Keratinocyte (primary cell): ENCODE results near the gene CCDC141.
A peak's percentile ranks its signal among the peaks of the same experiment; 100 is the strongest.

Source experiments
- CTCF ChIP-seq, 3 experiments: IDR thresholded peaks in 1 of 3; conservative IDR thresholded peaks in 1 of 3; optimal IDR thresholded peaks in 1 of 3; 2 replicates in 2 of 3; 3 replicates in 1 of 3; pipeline versions ENCODE3 to v1.5.1; 2011; ENCODE audit warnings: low read length in 3 of 3, mild to moderate bottlenecking in 3 of 3, moderate library complexity in 2 of 3, control low read depth in 1 of 3, inconsistent platforms in 1 of 3; ENCODE audit not compliant: insufficient read depth in 2 of 3; ENCODE audit errors: extremely low read depth in 1 of 3
- EZH2 ChIP-seq: IDR thresholded peaks from one replicate; pipeline ENCODE4 v1.6.1; 2012; ENCODE audit warnings: inconsistent platforms, mild to moderate bottlenecking, low read length, moderate library complexity

GRCh38 chr2:179020156-179020750, 29.7 kb downstream of the CCDC141 start:
- peak; percentile 62 to 65 (median 62) for TF ChIP-seq CTCF (optimal IDR thresholded peaks at IDR 0.05 in 1 of 3, IDR thresholded peaks at IDR 0.05 in 1 of 3, conservative IDR thresholded peaks at IDR 0.05 in 1 of 3; ENCODE audit: extremely low read depth in 1 of 3, insufficient read depth in 2 of 3, low read length in 3 of 3)
- no peak for TF ChIP-seq EZH2
